CD14-positive monocyte (primary cell): ENCODE measurements around the gene TGFA. TPM values are rescaled to one million over a fixed set of nuclear protein-coding genes. Genes with fewer than 3 reads are reported as not detected.
A peak's percentile ranks its signal among the peaks of the same experiment; 100 is the strongest.

Source experiments
- DNase-seq, 3 donors: peaks; one replicate each; pipeline ENCODE4 v3.0.0-alpha.2; 2011 to 2022
- H2AFZ ChIP-seq: 2 replicates; pipeline ENCODE4 v1.6.0; 2012; ENCODE audit warnings: mild to moderate bottlenecking, low read depth, low read length, inconsistent platforms; ENCODE audit not compliant: insufficient read depth, poor library complexity, severe bottlenecking
- H3K27ac ChIP-seq, 2 donors: 1 replicate in 1 of 2; 2 replicates in 1 of 2; pipeline ENCODE4 v1.5.1; 2012 to 2013; ENCODE audit warnings: low read length in 2 of 2, control low read depth in 1 of 2, inconsistent platforms in 1 of 2, low read depth in 1 of 2, mild to moderate bottlenecking in 1 of 2
- H3K27me3 ChIP-seq, 2 donors: one replicate each; pipeline versions ENCODE4 v1.6.0 to v1.6.1; 2011 to 2013; ENCODE audit warnings: low read length in 2 of 2; ENCODE audit not compliant: control insufficient read depth in 2 of 2, insufficient read depth in 2 of 2
- H3K36me3 ChIP-seq, 2 donors: replicated peaks in 1 of 2; 1 replicate in 1 of 2; 2 replicates in 1 of 2; pipeline versions ENCODE4 v1.5.1 to v1.6.1; 2012 to 2013; ENCODE audit warnings: low read length in 2 of 2, control low read depth in 1 of 2, inconsistent platforms in 1 of 2, mild to moderate bottlenecking in 1 of 2; ENCODE audit not compliant: insufficient read depth in 2 of 2, control insufficient read depth in 1 of 2
- H3K4me1 ChIP-seq, 2 donors: 1 replicate in 1 of 2; 2 replicates in 1 of 2; pipeline versions ENCODE4 v1.5.1 to v1.6.1; 2012 to 2013; ENCODE audit warnings: low read length in 2 of 2, control low read depth in 1 of 2, inconsistent platforms in 1 of 2, mild to moderate bottlenecking in 1 of 2, moderate library complexity in 1 of 2; ENCODE audit not compliant: insufficient read depth in 2 of 2, control insufficient read depth in 1 of 2
- H3K4me2 ChIP-seq: replicated peaks from 2 replicates; pipeline ENCODE3; 2012; ENCODE audit warnings: low read length, moderate library complexity, mild to moderate bottlenecking; ENCODE audit not compliant: poor library complexity, severe bottlenecking; ENCODE audit errors: extremely low read depth
- H3K4me3 ChIP-seq, 3 experiments: fragments of 200-600 bp in 1 of 3; sonication (generic) in 1 of 3; replicated peaks in 1 of 3; 1 replicate in 2 of 3; 2 replicates in 1 of 3; pipeline ENCODE4 v1.5.1; 2011 to 2013; ENCODE audit warnings: low read length in 3 of 3, mild to moderate bottlenecking in 3 of 3, control low read depth in 2 of 3, low read depth in 2 of 3, inconsistent platforms in 1 of 3, moderate library complexity in 1 of 3
- H3K79me2 ChIP-seq: 2 replicates; pipeline ENCODE4 v1.6.0; 2012; ENCODE audit warnings: mild to moderate bottlenecking, control low read depth, inconsistent platforms, low read length, moderate library complexity; ENCODE audit not compliant: insufficient read depth
- H3K9ac ChIP-seq: 2 replicates; pipeline ENCODE4 v1.6.0; 2017; ENCODE audit warnings: low read length, mild to moderate bottlenecking; ENCODE audit not compliant: insufficient read depth, poor library complexity, severe bottlenecking
- H3K9me3 ChIP-seq, 2 donors: replicated peaks in 1 of 2; 1 replicate in 1 of 2; 2 replicates in 1 of 2; pipeline versions ENCODE4 v1.5.1 to v1.6.1; 2012 to 2013; ENCODE audit warnings: low read length in 2 of 2, control low read depth in 1 of 2; ENCODE audit not compliant: control insufficient read depth in 1 of 2, insufficient read depth in 1 of 2
- H4K20me1 ChIP-seq: 2 replicates; pipeline ENCODE4 v1.6.0; 2012; ENCODE audit warnings: mild to moderate bottlenecking, low read length, control low read depth, moderate library complexity; ENCODE audit not compliant: insufficient read depth
- H3K27ac Mint-ChIP-seq, 7 donors: one replicate each; pipeline ENCODE4 v1.8.0; 2020; ENCODE audit warnings: mild to moderate bottlenecking in 7 of 7, mixed read lengths in 7 of 7, moderate library complexity in 6 of 7, inconsistent platforms in 2 of 7
- H3K27me3 Mint-ChIP-seq, 3 donors: one replicate each; pipeline ENCODE4 v1.8.0; 2021 to 2022; ENCODE audit warnings: low read depth in 3 of 3, mild to moderate bottlenecking in 3 of 3, mixed read lengths in 3 of 3, moderate library complexity in 3 of 3, inconsistent platforms in 1 of 3
- H3K36me3 Mint-ChIP-seq, 2 donors: one replicate each; pipeline ENCODE4 v1.8.0; 2020; ENCODE audit warnings: mixed read lengths in 2 of 2, inconsistent platforms in 1 of 2, mild to moderate bottlenecking in 1 of 2
- H3K4me1 Mint-ChIP-seq: one replicate; pipeline ENCODE4 v1.8.0; 2020; ENCODE audit warnings: mild to moderate bottlenecking, mixed read lengths
- H3K4me3 Mint-ChIP-seq, 2 donors: one replicate each; pipeline ENCODE4 v1.8.0; 2020; ENCODE audit warnings: mild to moderate bottlenecking in 2 of 2, mixed read lengths in 2 of 2, moderate library complexity in 1 of 2
- H3K9me3 Mint-ChIP-seq, 7 donors: one replicate each; pipeline ENCODE4 v1.8.0; 2020 to 2022; ENCODE audit warnings: mixed read lengths in 7 of 7, mild to moderate bottlenecking in 6 of 7, moderate library complexity in 6 of 7, inconsistent platforms in 2 of 7
- CTCF ChIP-seq: fragments of 200-600 bp; IDR thresholded peaks from one replicate; pipeline ENCODE4 v1.8.0; 2022; ENCODE audit warnings: antibody characterized with exemption, mild to moderate bottlenecking
- whole genome bisulfite sequencing: methylation state at CpG from one replicate; pipeline ENCODE4 v1.1.5; 2013; ENCODE audit warnings: missing lambda C conversion rate; ENCODE audit not compliant: insufficient coverage; 5-methylcytosine and 5-hydroxymethylcytosine counted together
- intact Hi-C, 2 donors: fragments of 100-400 bp; cut with micrococcal nuclease; formaldehyde crosslinking; loops; one replicate each; pipeline versions ENCODE4 v1.15.0 to v1.15.1; 2023
- polyA plus RNA-seq, 3 donors: library from polyadenylated mRNA; depleted of rRNA in 1 of 3; unstranded in 2 of 3; stranded (reverse) in 1 of 3; fragments of 300-500 nt in 2 of 3; fragments of >200 nt in 1 of 3; fragmentation: Illumina TruSeq in 2 of 3; gene quantifications; 1 replicate in 2 of 3; 2 replicates in 1 of 3; pipeline ENCODE4 v1.2.3, GENCODE V29; 2012 to 2021

TGFA gene
- polyA plus RNA-seq, 3 donors: 1.7 to 2.5 (median 1.7) TPM

GRCh38 chr2:70460333-70460732, 93.3 kb downstream of the TGFA start:
- WGBS: no CpG with 5 or more reads among the region's 3 CpGs
- Histone ChIP-seq H3K4me2 (no peak overlapping the region), H3K4me1 (no peaks in the 10 kb centered on the region), H4K20me1 (no peaks in the 10 kb centered on the region), H3K9ac (no peak overlapping the region), H3K9me3 (no peaks in the 10 kb centered on the region), H3K4me3 (no peak overlapping the region), H3K36me3 (no peaks in the 10 kb centered on the region), H2AFZ (no peak overlapping the region), H3K27ac (no peak overlapping the region), H3K27me3 (no peaks in the 10 kb centered on the region), H3K79me2 (no peaks in the 10 kb centered on the region)
- DNase-seq: no peak
- no peak overlapping the region for H3K4me3 Mint-ChIP-seq
- intact Hi-C loops: no loop called here
- no peak for TF ChIP-seq CTCF
- no peaks in the 10 kb centered on the region for H3K36me3 Mint-ChIP-seq
- no peaks in the 10 kb centered on the region for H3K9me3 Mint-ChIP-seq
- H3K27me3 Mint-ChIP-seq: peaks cover 0 to 3% (median 2%) of the 10 kb centered on the region in 3 donors
- H3K4me1 Mint-ChIP-seq: no peaks in the 10 kb centered on the region
- H3K27ac Mint-ChIP-seq: no peak overlapping the region

- no peaks in the 10 kb centered on the region for H3K36me3 Mint-ChIP-seq
- Histone ChIP-seq H3K79me2 (no peaks in the 10 kb centered on the region), H3K27ac (no peak overlapping the region), H3K4me3 (no peak overlapping the region), H3K36me3 (no peaks in the 10 kb centered on the region), H3K4me2 (no peak overlapping the region), H2AFZ (no peak overlapping the region), H3K9ac (no peak overlapping the region), H3K4me1 (no peaks in the 10 kb centered on the region), H3K9me3 (no peaks in the 10 kb centered on the region), H4K20me1 (no peaks in the 10 kb centered on the region), H3K27me3 (no peaks in the 10 kb centered on the region)
- no peak for TF ChIP-seq CTCF
- peaks cover 0 to 3% (median 2%) of the 10 kb centered on the region in 3 donors for H3K27me3 Mint-ChIP-seq
- H3K4me1 Mint-ChIP-seq: no peaks in the 10 kb centered on the region
- 95% methylated on average over 4 of the region's 5 CpGs for WGBS
- no peaks in the 10 kb centered on the region for H3K9me3 Mint-ChIP-seq
- peak overlapping the region in 1 of 7 donors; percentile 2 for H3K27ac Mint-ChIP-seq
- no peak overlapping the region for H3K4me3 Mint-ChIP-seq
- intact Hi-C loops: no loop called here
- no peak for DNase-seq
These were observed 95.0 kb downstream of the TGFA start for GRCh38 chr2:70458661-70459060.
